ENCODE results near the gene EXOSC1.

DNA sequence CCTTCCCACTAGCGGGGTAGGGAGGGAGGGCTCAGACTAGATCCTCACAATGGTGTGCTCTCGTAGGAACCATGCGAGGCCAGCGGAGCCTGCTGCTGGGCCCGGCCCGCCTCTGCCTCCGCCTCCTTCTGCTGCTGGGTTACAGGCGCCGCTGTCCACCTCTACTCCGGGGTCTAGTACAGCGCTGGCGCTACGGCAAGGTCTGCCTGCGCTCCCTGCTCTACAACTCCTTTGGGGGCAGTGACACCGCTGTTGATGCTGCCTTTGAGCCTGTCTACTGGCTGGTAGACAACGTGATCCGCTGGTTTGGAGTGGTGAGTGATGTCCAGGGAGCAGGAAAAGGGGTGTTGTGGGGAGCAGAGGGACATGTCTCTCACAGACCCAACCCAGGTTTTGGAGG, 5.8 kb upstream of the EXOSC1 start:
- TF ChIP-seq, protein P1, sequence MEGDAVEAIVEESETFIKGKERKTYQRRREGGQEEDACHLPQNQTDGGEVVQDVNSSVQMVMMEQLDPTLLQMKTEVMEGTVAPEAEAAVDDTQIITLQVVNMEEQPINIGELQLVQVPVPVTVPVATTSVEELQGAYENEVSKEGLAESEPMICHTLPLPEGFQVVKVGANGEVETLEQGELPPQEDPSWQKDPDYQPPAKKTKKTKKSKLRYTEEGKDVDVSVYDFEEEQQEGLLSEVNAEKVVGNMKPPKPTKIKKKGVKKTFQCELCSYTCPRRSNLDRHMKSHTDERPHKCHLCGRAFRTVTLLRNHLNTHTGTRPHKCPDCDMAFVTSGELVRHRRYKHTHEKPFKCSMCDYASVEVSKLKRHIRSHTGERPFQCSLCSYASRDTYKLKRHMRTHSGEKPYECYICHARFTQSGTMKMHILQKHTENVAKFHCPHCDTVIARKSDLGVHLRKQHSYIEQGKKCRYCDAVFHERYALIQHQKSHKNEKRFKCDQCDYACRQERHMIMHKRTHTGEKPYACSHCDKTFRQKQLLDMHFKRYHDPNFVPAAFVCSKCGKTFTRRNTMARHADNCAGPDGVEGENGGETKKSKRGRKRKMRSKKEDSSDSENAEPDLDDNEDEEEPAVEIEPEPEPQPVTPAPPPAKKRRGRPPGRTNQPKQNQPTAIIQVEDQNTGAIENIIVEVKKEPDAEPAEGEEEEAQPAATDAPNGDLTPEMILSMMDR (IDR thresholded peaks at IDR 0.05) = no peak
- TF ChIP-seq POLR2A (IDR thresholded peaks at IDR 0.05) = no peak

Measured in lower leg skin (tissue), 3 donors.